Activated T-cell treated with anti-CD3 and anti-CD28 coated beads, Interleukin-2, amount 50 U/mL, for 1 hour (primary cell): ENCODE data around the gene THSD7A.

ENCODE experiments used
- DNase-seq: peaks from one replicate; pipeline ENCODE4 v3.0.0-alpha.2; 2020

The THSD7A gene

GRCh38 chr7:11747715-11748485 lies 84.1 kb downstream of the THSD7A start:
- DNase-seq: no peak

- DNase-seq: no peak
Observed at GRCh38 chr7:11746591-11746990, 85.4 kb downstream of the THSD7A start.

GRCh38 chr7:11743548-11743947 lies 88.5 kb downstream of the THSD7A start:
- DNase-seq: no peak

GRCh38 chr7:11743016-11743415 lies 89.0 kb downstream of the THSD7A start:
- no peak for DNase-seq

GRCh38 chr7:11742496-11742895 lies 89.5 kb downstream of the THSD7A start:
- no peak for DNase-seq

GRCh38 chr7:11737723-11738122 lies 94.3 kb downstream of the THSD7A start:
- no peak for DNase-seq

GRCh38 chr7:11732207-11732606 lies 99.8 kb downstream of the THSD7A start:
- DNase-seq: no peak

- DNase-seq: no peak
Observed at GRCh38 chr7:11730725-11731124, 101.3 kb downstream of the THSD7A start.

GRCh38 chr7:11727864-11728263 lies 104.1 kb downstream of the THSD7A start:
- no peak for DNase-seq

- DNase-seq: no peak
Observed at GRCh38 chr7:11726794-11727155, 105.2 kb downstream of the THSD7A start.

GRCh38 chr7:11726001-11726793 lies 105.8 kb downstream of the THSD7A start:
- no peak for DNase-seq

GRCh38 chr7:11716185-11716584 lies 115.8 kb downstream of the THSD7A start:
- no peak for DNase-seq

GRCh38 chr7:11714676-11715075 lies 117.3 kb downstream of the THSD7A start:
- DNase-seq: no peak

- no peak for DNase-seq
Observed at GRCh38 chr7:11714205-11714604, 117.8 kb downstream of the THSD7A start.

GRCh38 chr7:11713352-11713751 lies 118.6 kb downstream of the THSD7A start:
- no peak for DNase-seq

- no peak for DNase-seq
Observed at GRCh38 chr7:11710377-11710776, 121.6 kb downstream of the THSD7A start.

- no peak for DNase-seq
Observed at GRCh38 chr7:11709196-11709595, 122.8 kb downstream of the THSD7A start.

GRCh38 chr7:11707606-11708193 lies 124.3 kb downstream of the THSD7A start:
- no peak for DNase-seq

- DNase-seq: no peak
Observed at GRCh38 chr7:11706666-11707605, 125.1 kb downstream of the THSD7A start.

GRCh38 chr7:11703829-11704228 lies 128.2 kb downstream of the THSD7A start:
- no peak for DNase-seq

- DNase-seq: no peak
Observed at GRCh38 chr7:11702938-11703337, 129.1 kb downstream of the THSD7A start.

- DNase-seq: no peak
Observed at GRCh38 chr7:11701829-11702560, 130.0 kb downstream of the THSD7A start.
